Measurements from ENCODE around the gene PTGDS. TPM values are rescaled to one million over a fixed set of nuclear protein-coding genes. Genes with fewer than 3 reads are reported as not detected.

The PTGDS gene
- total RNA-seq, 1 donor from 2014 or later: 0.36 TPM

DNA sequence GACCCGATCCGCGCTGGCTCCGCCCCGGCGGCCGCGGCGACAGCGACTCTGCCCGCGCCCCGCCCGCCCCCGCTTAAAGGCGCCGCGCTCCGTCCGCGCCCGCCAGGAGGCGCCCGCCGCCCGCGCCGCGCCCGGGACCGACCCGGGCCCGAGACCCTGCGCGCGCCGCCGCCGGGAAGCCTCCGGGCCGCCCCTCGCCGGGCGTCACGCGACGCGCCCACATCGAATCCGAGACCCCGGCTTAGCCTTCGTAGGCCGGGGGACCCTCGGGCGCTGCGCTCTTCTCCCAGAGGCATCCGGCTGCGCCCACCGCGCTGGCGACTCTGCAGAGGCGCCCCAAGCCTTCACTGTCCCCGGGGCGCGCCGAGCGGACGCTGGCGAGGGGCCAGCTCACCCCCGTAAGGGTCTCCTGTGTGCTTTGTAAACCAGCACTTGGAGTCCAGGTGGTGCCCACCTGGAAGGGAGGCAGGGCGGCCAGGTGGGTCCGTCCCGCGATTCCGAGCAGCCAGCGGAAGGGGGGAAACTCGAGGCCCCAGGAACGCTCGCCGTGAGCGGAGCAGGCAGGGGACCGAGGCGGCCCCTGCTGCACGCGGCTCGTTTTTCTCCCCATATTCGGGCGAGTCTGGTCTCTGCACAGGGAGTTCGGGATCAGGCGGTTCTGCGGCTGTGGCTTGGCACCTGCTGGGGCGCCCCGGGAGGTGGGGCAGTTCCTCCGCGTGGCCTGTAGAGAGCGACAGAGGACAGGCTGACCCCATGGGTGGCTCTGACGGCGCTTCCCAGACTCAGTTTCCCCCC is 51.2 kb downstream of the PTGDS start:
- no peaks in the 10 kb centered on the region for H3K9me3 Mint-ChIP-seq
- intact Hi-C loops (cut with micrococcal nuclease): loop anchor here (1.0 to 10.0 kb wide), 6 partner anchors 18 to 544 kb away; partner anchors contain the start of genes C8G, NPDC1, RNF208 and SEC16A
- H3K27ac Mint-ChIP-seq: peak overlapping the region; percentile 58
- peak overlapping the region; percentile 80 for H3K4me3 Mint-ChIP-seq
- peaks cover 25% of the 10 kb centered on the region for H3K4me1 Mint-ChIP-seq (ENCODE audit: low read depth)
- H3K27me3 Mint-ChIP-seq (ENCODE audit: insufficient read depth): no peaks in the 10 kb centered on the region
- H3K36me3 Mint-ChIP-seq (ENCODE audit: low read depth): no peaks in the 10 kb centered on the region
- DNase-seq (ENCODE audit: low spot score): peak; percentile 69

GRCh38 chr9:137029058-137029936 is 52.0 kb downstream of the PTGDS start:
- peaks cover 30% of the 10 kb centered on the region for H3K4me1 Mint-ChIP-seq (ENCODE audit: low read depth)

DNA sequence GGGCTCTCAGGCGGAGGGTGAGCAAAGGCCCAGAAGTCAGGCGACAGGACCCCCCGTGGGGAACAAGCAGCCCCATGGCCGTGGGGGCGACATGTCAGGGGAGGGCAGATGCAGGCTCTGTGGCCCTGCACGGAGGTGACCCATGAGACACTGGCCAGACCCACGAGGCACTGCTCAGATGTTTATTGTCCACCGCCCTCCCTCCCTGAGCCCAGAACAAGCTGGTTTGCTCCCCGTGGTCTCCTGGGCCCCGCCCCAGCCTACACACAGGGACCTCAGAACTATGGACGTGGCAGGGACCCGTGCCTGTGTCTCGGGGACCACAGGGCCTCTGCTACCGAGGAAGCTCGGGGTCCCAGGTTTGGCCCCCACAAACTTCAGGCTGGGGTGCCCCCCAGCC is 52.7 kb downstream of the PTGDS start:
- no peaks in the 10 kb centered on the region for H3K36me3 Mint-ChIP-seq (ENCODE audit: low read depth)
- H3K4me1 Mint-ChIP-seq (ENCODE audit: low read depth): peaks cover 37% of the 10 kb centered on the region
- no peaks in the 10 kb centered on the region for H3K27me3 Mint-ChIP-seq (ENCODE audit: insufficient read depth)
- no peak for DNase-seq (ENCODE audit: low spot score)
- intact Hi-C loops (cut with micrococcal nuclease): no loop called here
- no peak overlapping the region for H3K4me3 Mint-ChIP-seq
- H3K27ac Mint-ChIP-seq: no peak overlapping the region
- no peaks in the 10 kb centered on the region for H3K9me3 Mint-ChIP-seq

More at GRCh38 chr9:137029058-137029936, 52.0 kb downstream of the PTGDS start:
- peak; percentile 63 for DNase-seq (ENCODE audit: low spot score)
- peak overlapping the region; percentile 80 for H3K4me3 Mint-ChIP-seq
- peak overlapping the region; percentile 67 for H3K27ac Mint-ChIP-seq
- intact Hi-C loops (cut with micrococcal nuclease): loop anchor here (1.0 to 10.0 kb wide), 6 partner anchors 17 to 544 kb away; partner anchors contain the start of genes C8G, NPDC1, RNF208 and SEC16A
- no peaks in the 10 kb centered on the region for H3K27me3 Mint-ChIP-seq (ENCODE audit: insufficient read depth)
- no peaks in the 10 kb centered on the region for H3K36me3 Mint-ChIP-seq (ENCODE audit: low read depth)
- H3K9me3 Mint-ChIP-seq: no peaks in the 10 kb centered on the region

DNA sequence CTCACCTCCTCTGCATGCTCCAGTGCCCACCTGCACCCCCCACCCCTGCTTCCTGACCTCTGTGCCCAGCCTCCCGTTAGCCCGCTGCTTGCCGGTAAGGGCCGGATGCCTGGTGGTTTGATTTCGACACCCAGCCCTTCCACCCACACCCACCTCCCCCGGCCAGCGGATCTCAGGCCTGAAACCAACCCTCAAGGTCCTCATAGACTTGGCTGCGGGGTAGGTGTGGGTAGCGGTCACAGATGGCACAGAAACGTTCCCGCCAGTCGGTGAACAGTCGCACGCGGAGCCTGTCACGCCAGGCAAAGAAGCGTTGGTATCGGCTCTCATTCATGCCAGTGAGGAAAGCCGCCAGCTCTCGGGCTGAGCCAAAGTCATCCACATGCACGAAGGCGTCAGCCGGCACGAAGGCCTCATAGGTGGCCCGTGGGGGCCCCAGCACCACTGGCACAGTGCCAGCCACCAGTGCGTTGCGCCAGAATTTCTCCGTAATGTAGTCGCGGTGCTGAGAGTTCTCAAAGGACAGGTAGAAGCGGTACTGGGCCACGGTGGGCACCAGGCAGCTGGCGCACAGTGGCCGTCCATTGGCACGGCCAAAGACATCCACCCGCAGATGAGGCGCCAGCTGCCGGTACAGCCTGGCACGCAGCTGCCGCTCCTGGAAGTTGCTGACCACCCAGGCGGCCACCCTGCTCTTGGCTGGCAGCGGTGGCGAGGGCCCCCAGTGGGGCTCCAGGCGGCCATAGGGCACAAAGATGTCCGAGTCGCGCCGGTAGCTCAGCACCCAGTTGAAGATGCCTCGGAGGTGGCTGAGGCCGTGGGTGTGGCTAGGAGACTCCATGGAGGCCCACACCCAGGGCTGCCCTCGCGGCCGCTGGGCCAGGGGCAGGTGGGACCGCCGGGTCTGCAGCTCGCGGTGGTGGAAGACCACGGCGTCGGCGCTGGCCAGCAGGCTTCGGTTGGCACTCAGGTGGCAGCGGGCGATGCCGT is 53.5 kb downstream of the PTGDS start:
- no peaks in the 10 kb centered on the region for H3K36me3 Mint-ChIP-seq (ENCODE audit: low read depth)
- peaks cover 41% of the 10 kb centered on the region for H3K4me1 Mint-ChIP-seq (ENCODE audit: low read depth)
- peak overlapping the region; percentile 60 for H3K4me3 Mint-ChIP-seq
- DNase-seq (ENCODE audit: low spot score): no peak
- intact Hi-C loops (cut with micrococcal nuclease): no loop called here
- H3K9me3 Mint-ChIP-seq: no peaks in the 10 kb centered on the region
- no peak overlapping the region for H3K27ac Mint-ChIP-seq
- no peaks in the 10 kb centered on the region for H3K27me3 Mint-ChIP-seq (ENCODE audit: insufficient read depth)

Other genes starting within 250 kb of the PTGDS start
- 0.39 and 0.59 TPM in 2 replicates for gene LCN10, start 234.6 kb upstream of the PTGDS start, total RNA-seq
- not detected in 2 replicates for gene LCN6, start 229.0 kb upstream of the PTGDS start, total RNA-seq
- not detected in 2 replicates for gene LCN8, start 219.3 kb upstream of the PTGDS start, total RNA-seq
- not detected in 2 replicates for gene LCN15, start 213.0 kb upstream of the PTGDS start, total RNA-seq
- gene TMEM141, start 186.2 kb upstream of the PTGDS start, total RNA-seq: 37.2 and 39.0 TPM in 2 replicates
- gene CCDC183, start 181.2 kb upstream of the PTGDS start, total RNA-seq: 0.52 TPM in 1 of 2 replicates, not detected in the other
- 109 and 114 TPM in 2 replicates for gene RABL6, start 169.6 kb upstream of the PTGDS start, total RNA-seq
- gene AJM1, start 135.0 kb upstream of the PTGDS start, total RNA-seq: 5.1 and 5.8 TPM in 2 replicates
- gene PHPT1, start 128.1 kb upstream of the PTGDS start, total RNA-seq: 134 and 139 TPM in 2 replicates
- 18.2 and 23.6 TPM in 2 replicates for gene MAMDC4, start 125.2 kb upstream of the PTGDS start, total RNA-seq
- gene EDF1, start 111.2 kb upstream of the PTGDS start, total RNA-seq: 410 and 418 TPM in 2 replicates
- 67.4 and 76.3 TPM in 2 replicates for gene TRAF2, start 91.0 kb upstream of the PTGDS start, total RNA-seq
- gene FBXW5, start 32.8 kb upstream of the PTGDS start, total RNA-seq: 92.5 and 96.2 TPM in 2 replicates
- 0.56 and 1.5 TPM in 2 replicates for gene C8G, start 32.3 kb upstream of the PTGDS start, total RNA-seq
- gene LCN12, start 25.2 kb upstream of the PTGDS start, total RNA-seq: 1.8 and 1.9 TPM in 2 replicates
- not detected in 2 replicates for gene LCNL1, start 5.5 kb downstream of the PTGDS start, total RNA-seq
- 79.4 and 84.5 TPM in 2 replicates for gene PAXX, start 14.9 kb downstream of the PTGDS start, total RNA-seq
- not detected in 2 replicates for gene CLIC3, start 19.1 kb downstream of the PTGDS start, total RNA-seq
- gene ABCA2, start 50.7 kb downstream of the PTGDS start, total RNA-seq: 25.7 and 26.9 TPM in 2 replicates
- gene FUT7, start 54.6 kb downstream of the PTGDS start, total RNA-seq: 0.16 and 0.22 TPM in 2 replicates
- 78.2 and 80.1 TPM in 2 replicates for gene NPDC1, start 68.7 kb downstream of the PTGDS start, total RNA-seq
- gene ENTPD2, start 76.6 kb downstream of the PTGDS start, total RNA-seq: not detected in 2 replicates
- gene SAPCD2, start 93.1 kb downstream of the PTGDS start, total RNA-seq: 23.9 and 25.1 TPM in 2 replicates
- gene UAP1L1, start 100.0 kb downstream of the PTGDS start, total RNA-seq: 13.9 and 14.9 TPM in 2 replicates
- 48.1 and 53.6 TPM in 2 replicates for gene MAN1B1, start 109.5 kb downstream of the PTGDS start, total RNA-seq
- 371 and 394 TPM in 2 replicates for gene DPP7, start 137.2 kb downstream of the PTGDS start, total RNA-seq
- 0.05 TPM in 2 replicates for gene GRIN1, start 161.7 kb downstream of the PTGDS start, total RNA-seq
- 0.21 TPM in 1 of 2 replicates, not detected in the other for gene LRRC26, start 192.5 kb downstream of the PTGDS start, total RNA-seq
- gene TMEM210, start 194.6 kb downstream of the PTGDS start, total RNA-seq: not detected in 2 replicates
- gene ANAPC2, start 211.1 kb downstream of the PTGDS start, total RNA-seq: 62.5 and 63.6 TPM in 2 replicates
- 101 and 105 TPM in 2 replicates for gene SSNA1, start 211.2 kb downstream of the PTGDS start, total RNA-seq
- gene TPRN, start 223.2 kb downstream of the PTGDS start, total RNA-seq: 15.6 and 17.2 TPM in 2 replicates
- gene TMEM203, start 228.1 kb downstream of the PTGDS start, total RNA-seq: 40.5 and 41.5 TPM in 2 replicates
- gene NDOR1, start 228.2 kb downstream of the PTGDS start, total RNA-seq: 42.4 and 48.9 TPM in 2 replicates
- gene RNF208, start 244.7 kb downstream of the PTGDS start, total RNA-seq: 9.3 and 11.0 TPM in 2 replicates
- gene CYSRT1, start 247.7 kb downstream of the PTGDS start, total RNA-seq: 0.49 and 0.60 TPM in 2 replicates
- gene RNF224, start 250.0 kb downstream of the PTGDS start, total RNA-seq: 0.29 TPM in 1 of 2 replicates, not detected in the other